LNCaP clone FGC (cell line): ENCODE results near the gene ARHGEF4.

Source experiments
- DNase-seq: peaks from one replicate; pipeline ENCODE4 v3.0.0-alpha.2; 2011; ENCODE audit warnings: low read depth
- H3K4me3 ChIP-seq: 2 replicates; pipeline ENCODE4 v1.5.1; 2011; ENCODE audit warnings: mild to moderate bottlenecking, low read depth, low read length, control low read depth
- CTCF ChIP-seq: IDR thresholded peaks from 2 replicates; pipeline ENCODE4 v1.5.1; 2012; ENCODE audit warnings: mild to moderate bottlenecking; ENCODE audit not compliant: control insufficient read depth, insufficient read depth; ENCODE audit errors: extremely low read depth

The ARHGEF4 gene

GRCh38 chr2:130870161-130870485 is 33.4 kb downstream of the ARHGEF4 start:
- DNase-seq = no peak
- no peak for TF ChIP-seq CTCF
- no peak overlapping the region for H3K4me3 ChIP-seq

DNA sequence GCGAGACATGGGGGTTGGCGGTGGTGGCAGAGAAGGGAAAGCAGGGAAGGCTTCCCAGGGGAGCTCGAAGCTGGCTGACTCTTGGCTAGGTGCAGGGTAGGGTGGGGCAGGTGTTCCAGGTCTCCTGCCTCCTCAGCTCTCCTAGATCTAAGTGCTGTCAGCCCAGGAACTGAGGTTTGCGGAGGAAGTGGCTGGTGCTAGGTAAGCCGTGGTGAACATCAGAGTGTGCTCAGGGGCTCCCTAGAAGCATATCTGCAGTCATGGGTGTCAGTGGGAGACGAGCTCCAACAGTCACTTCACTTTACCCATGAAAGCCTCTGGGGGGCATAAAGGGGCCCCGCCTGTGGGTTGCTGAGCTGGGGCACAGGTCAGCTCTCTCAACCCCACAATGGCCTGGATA is 34.1 kb downstream of the ARHGEF4 start:
- no peak for DNase-seq
- no peak for TF ChIP-seq CTCF
- H3K4me3 ChIP-seq = no peak overlapping the region

GRCh38 chr2:130871843-130872740 is 35.4 kb downstream of the ARHGEF4 start:
- TF ChIP-seq CTCF = no peak
- no peak overlapping the region for H3K4me3 ChIP-seq
- DNase-seq = no peak

DNA sequence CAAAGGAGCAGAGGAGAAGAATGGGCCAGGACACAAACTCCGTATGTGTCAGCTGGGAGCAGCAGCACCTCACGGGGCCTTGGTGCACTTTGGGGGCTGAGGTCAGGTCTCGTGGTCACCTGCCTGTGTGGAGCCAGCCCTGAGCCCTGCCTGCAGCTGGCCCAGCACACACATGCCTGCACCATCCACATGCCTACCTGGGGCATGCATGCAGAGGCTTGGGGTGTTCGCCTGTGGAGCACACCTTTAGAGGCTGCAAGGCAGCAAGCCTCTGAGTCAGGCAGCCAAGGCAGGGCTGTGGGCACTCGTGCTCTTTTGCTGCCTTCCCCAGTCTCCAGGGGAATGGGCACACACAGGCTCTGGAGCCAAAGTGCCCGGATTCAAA is 36.0 kb downstream of the ARHGEF4 start:
- H3K4me3 ChIP-seq = no peak overlapping the region
- TF ChIP-seq CTCF = no peak
- DNase-seq = no peak

DNA sequence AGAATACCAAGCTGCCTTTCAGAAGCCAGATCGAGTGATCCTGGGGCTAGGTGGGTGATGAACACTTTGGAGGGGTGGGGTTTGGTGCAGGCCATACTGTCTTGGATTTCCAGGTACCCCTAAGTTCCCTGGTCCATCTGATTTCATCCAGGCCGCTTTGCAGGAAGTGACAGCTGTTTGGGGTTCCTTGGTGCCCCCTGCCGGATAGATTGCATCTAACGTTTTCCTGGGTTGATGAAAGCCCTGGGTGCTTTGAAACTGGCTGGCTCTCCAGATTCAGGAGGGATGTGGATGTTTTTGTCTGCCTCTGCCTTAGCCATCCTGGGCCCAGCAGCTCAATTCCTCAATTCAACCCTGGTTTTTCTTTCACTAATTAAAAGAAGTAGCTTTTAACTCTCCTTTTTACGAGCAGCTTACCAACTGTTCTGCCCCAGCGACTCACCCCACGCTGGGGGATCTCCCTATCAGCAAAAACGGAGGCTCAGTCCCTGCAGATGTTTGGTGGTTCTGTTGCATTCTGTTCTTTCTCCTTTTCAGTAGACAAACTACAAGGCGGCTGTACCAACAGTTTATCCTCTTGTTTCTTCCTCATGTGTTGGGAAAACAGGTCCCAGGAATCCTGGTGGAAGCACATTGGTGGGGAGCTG is 37.1 kb downstream of the ARHGEF4 start:
- TF ChIP-seq CTCF = peak; percentile 78
- DNase-seq = no peak
- no peak overlapping the region for H3K4me3 ChIP-seq

- TF ChIP-seq CTCF = no peak
- H3K4me3 ChIP-seq = no peak overlapping the region
- no peak for DNase-seq
These were observed 37.8 kb downstream of the ARHGEF4 start for GRCh38 chr2:130874512-130874911.
